ENCODE data around the gene TICAM1.
"Not testable (repeated sequence)": the region's sequence is repeated elsewhere in the genome, so short reads cannot be mapped to it uniquely, and the experiment has no call there.

Gene TICAM1

DNA sequence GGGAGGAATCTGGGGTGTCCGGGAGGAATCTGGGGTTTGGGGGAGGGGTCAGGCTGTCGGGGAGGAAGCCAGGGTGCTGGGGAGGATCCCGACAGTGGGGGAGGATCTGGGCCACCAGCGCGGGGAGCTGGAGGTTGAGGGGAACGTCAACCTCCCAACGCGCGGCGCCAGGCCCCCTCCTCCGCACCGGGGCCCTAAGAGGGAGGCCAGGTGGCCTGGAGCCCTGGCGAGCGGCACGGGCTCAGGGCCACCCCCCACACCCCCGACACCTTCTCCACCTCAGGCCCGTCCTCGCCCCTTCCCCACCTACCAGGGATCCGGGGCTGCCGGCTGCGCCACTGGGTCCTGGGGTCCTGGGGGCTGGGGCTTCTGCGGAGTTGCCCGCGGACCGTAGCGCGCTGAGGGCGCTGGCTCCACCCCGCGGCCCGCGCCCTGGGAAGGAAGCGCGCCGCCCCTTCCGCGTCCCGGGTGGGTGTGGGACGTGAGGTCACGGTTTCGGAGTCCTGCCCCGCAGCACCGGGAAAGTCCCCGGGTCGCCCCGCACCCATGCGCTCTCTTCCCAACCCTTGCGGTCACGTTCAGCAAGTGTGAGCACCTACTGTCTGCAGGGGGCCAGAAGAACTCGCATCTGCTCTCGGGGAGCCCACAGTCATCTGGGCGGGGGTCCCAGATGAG is at the start of gene TICAM1:
Gene TICAM1, minus strand, starts transcription at position 409 of the 675 bp plus-strand sequence. CDS start 13,335 bp downstream, outside the sequence.
- DNase-seq: peak; percentile 82
- peak; percentile 88 for ATAC-seq

DNA sequence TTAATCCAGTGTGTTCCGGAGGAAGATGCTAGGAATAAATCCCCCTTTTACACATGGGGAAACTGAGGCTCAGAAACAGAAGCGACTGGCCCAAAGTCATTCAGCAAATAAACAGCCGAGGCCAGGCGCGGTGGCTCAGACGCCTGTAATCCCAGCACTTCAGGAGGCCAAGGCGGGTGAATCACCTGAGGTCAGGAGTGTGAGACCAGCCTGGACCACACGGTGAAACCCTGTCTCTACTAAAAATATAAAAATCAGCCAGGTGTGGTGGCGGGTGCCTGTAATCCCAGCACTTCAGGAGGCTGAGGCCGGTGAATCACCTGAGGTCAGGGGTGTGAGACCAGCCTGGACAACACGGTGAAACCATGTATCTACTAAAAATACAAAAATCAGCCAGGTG is 47.5 kb upstream of the TICAM1 start:
- ATAC-seq: no peak
- no peak for DNase-seq

DNA sequence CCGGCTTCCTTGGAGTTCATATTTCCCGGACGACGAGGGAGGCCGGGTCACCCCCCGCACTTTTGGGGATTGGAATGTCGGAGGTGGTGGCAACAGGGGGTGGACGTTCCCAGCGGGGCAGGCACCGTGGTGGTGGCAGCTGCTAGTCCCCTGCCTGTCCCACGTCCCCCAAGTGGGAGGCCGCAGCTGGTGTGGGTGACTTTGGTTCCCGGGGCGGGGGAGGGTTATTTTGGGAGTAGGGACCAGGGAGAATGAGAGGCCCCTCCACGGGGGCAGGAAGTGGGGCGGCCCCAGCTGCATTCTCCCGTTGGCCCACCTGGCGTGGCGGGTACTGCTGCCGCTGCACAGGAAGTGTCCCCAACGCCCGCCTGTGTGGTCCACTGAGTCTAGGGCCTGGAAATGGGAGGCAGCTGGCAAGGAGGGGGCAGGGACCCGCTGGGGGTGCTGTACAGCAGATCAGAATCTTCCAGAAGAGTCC is 47.0 kb upstream of the TICAM1 start:
- peak; percentile 48 for DNase-seq
- peak; percentile 49 for ATAC-seq

DNA sequence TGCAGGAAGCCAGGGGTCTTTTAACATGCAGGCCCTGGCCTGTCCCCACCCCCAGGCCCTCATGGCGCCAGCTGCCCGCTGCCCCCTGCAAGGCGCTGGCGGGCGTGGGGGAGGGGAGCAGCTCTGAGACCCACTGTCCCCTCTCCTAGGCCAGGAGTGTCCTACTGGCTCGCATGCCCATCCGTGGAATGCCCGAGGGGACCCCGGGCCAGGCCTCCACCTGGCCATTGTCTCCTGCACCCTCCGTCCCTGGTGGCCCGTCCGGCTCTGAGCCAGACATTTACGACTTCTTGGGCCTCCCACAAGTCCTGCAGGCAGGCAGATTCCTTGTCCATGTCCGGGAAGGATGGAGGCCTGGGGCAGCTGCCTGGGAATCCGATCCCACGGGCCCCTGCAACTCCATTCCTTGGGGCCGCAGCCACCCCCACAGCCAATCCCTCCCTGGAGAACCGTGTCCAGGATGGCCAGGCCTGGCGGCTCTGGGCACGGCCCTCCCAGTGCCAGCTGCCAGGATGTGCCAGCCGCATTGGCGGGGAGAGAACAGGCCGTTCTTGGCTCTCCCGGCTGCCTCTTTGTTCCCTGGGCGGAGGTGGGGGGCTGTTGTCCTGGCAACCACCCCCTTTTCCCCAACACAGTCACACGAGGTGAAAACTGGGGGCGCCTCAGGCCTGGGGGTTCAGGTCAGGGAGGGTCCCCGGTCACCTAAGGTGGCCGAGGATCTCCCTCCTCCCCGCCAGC is 46.4 kb upstream of the TICAM1 start:
- ATAC-seq: no peak
- DNase-seq: peak; percentile 15

GRCh38 chr19:4873930-4874329 is 42.4 kb upstream of the TICAM1 start:
- DNase-seq (no peak), ATAC-seq (no peak)

DNA sequence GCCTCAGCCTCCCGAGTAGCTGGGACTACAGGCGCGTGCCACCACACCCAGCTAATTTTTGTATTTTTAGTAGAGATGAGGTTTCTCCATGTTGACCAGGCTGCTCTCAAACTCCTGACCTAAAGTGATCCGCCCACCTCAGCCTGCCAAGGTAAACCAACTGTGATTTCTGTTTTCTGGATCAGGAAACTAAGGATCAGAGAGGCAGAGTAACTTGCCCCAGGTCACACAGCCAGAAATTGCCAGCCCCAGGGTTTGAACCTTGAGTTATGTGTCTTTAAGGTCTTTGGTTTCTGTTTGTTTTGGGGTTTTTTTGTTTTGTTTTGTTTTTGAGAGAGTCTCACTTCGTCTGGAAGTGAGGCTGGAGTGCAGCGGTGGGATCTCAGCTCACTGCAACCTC is 40.2 kb upstream of the TICAM1 start:
- DNase-seq (no peak), ATAC-seq (no peak)

- peak; percentile 57 for ATAC-seq
These were observed 38.7 kb upstream of the TICAM1 start for GRCh38 chr19:4870025-4870700.

DNA sequence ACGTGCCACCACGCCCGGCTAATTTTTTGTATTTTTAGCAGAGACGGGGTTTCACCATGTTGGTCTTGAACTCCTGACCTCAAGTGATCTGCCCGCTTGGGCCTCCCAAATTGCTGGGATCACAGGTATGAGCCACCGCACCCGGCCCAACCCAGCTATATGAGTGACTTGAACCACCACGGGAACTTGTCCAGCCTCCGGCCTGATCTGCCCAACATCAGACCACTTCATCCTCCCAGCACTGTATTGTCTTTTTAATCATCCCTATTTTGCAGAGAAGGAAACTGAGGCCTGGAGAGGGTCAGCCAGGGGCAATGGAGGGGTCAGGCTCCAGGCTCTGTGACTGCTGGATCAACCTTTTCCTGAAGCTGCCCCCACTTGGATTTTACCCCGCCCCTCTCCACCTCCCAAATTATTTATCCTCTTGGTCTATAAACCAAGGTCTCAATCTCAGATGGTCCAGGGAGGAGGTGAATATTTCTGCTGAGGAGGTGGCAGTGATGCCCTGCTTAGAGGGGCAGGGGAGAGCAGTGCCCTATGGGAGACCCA is 36.8 kb upstream of the TICAM1 start:
- ATAC-seq: no peak
- no peak for DNase-seq

More at GRCh38 chr19:4870025-4870700, 38.7 kb upstream of the TICAM1 start:
- peak; percentile 39 for DNase-seq

DNA sequence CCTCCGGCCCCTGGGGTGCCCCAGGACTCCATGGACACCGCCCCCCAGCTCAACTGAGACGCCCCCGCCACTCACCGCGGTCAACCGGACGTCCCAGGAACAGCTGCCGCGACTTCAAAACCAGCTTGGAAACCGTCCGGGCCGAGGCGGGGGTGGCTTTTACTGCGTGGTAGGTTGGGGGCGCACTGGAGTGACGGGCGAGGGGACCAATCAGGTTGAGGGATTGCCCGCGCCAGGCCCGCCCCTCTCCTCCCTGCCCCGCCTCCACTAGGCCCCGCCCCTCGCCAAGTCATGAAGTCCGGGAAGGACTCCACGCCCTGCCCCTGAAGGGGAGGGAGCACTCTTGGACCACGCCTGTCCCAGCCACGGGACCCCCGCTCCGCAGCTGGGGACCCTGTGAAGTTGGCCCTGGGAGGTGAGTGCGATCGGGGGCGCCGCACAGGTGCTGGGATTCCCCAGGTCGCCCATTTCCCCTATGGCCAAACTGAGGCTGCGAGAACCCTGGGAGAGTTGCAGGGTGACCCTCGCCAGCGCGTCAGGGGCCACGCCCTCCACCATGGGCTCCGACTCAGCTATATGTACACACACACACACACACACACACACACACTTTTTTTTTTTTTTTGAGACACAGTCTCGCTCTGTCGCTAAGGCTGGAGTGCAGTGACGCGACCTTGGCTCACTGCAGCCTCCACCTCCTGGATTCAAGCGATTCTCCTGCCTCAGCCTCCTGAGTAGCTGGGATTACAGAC is 36.2 kb upstream of the TICAM1 start, which contains the start of gene PLIN3:
Gene PLIN3, minus strand, starts transcription at position 134 of the 752 bp plus-strand sequence. CDS start 6,273 bp downstream, outside the sequence.
- DNase-seq: peak; percentile 99
- ATAC-seq: peak; percentile 93

DNA sequence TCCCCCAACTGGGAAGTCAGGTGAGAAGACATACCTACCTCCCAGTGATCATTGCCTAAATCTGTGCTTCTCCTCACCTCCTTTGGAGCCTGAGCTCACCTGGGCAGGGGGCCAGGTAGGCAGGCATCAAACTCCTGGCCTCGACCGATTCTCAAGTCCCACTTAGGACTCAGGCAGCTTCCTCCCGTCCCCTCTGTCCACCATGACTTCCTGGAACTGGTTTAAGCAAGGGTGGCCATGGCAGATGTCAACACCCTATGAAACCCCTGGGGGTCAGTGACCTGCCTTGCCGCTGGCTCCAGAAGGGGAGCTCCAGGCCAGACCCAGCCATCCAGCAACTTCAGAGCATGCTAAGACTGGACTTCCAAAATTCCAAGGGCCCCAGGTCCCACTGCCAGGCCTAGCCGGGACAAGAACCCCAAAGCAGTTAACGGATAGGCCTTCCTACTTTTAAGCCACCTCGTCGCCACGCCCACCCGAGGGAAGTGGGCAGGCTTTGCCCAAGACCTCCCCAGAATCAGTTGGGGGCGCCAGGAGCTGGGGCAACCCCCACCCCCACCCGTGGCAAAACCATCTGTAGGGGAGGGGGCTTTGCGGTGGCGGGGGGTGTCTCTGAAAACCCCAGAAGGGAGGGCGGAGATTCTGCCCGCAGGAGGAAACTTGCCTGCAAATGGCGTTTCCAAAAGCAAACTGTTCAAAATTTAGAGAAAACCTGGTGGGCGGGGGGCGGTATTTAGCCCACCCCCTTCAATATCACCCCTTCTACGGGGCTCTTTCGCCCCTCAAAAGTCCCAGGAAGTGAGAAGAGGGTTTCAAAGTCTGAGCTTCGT is 35.3 kb upstream of the TICAM1 start:
- ATAC-seq (no peak), DNase-seq (peak; percentile 59)

GRCh38 chr19:4861147-4861546 is 29.6 kb upstream of the TICAM1 start:
- DNase-seq (no peak), ATAC-seq (no peak)

- ATAC-seq (no peak), DNase-seq (no peak)
These were observed 28.2 kb upstream of the TICAM1 start for GRCh38 chr19:4859697-4860096.

GRCh38 chr19:4856468-4856867 is 25.0 kb upstream of the TICAM1 start:
- ATAC-seq, DNase-seq: not testable (repeated sequence)

DNA sequence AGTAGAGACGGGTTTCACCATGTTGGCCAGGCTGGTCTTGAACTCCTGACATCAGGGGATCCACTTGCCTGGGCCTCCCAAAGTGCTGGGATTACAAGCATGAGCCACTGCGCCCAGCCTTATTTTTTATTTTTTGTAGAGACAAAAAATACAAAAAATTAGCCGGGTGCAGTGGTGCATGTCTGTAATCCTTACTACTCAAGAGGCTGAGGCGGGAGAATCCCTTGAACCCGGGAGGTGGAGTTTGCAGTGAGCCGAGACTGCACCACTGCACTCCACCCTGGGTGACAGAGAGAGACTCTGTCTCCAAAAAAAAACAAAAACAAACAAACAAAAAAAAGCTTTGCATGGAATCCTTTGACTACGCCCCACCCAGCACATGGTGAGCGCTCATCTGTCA is 22.0 kb upstream of the TICAM1 start:
- ATAC-seq, DNase-seq: not testable (repeated sequence)

DNA sequence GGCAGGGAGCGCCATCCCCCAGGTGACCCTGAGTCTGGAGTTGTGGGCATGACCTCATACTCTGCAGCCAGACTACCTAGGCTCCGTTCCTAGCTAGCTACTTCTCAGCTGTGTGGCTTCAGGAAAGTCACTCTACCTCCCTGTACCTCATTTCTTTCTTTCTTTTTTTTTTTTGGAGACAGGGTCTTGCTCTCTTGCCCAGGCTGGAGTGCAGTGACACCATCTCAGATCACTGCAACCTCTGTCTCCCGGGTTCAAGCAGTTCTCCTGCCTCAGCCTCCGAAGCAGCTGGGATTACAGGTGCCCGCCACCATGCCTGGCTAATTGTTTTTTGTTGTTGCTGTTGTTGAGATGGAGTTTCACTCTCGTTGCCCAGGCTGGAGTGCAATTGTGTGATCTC is 21.0 kb upstream of the TICAM1 start:
- ATAC-seq: no peak

GRCh38 chr19:4851551-4852290 is 20.2 kb upstream of the TICAM1 start:
- ATAC-seq: peak; percentile 81
- peak; percentile 85 for DNase-seq

More for the DNA sequence above, 21.0 kb upstream of the TICAM1 start:
- DNase-seq: no peak

DNA sequence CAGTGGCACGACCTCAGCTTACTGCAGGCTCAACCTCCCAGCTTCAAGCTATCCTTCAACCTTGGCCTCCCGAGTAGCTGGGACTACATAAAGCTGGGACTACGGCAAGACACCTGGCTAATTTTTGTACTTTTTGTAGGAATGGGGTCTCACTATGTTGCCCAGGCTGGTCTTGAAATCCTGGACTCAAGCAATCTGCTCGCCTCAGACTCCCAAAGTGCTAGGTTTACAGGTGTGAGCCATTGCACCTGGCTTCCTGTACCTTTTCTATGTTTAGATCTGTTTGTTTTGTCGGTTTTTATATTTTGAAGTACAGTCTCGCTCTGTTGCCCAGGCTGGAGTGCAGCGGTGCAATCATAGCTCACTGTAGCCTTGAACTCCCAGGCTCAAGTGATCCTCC is 17.5 kb upstream of the TICAM1 start:
- DNase-seq: no peak
- ATAC-seq: no peak

DNA sequence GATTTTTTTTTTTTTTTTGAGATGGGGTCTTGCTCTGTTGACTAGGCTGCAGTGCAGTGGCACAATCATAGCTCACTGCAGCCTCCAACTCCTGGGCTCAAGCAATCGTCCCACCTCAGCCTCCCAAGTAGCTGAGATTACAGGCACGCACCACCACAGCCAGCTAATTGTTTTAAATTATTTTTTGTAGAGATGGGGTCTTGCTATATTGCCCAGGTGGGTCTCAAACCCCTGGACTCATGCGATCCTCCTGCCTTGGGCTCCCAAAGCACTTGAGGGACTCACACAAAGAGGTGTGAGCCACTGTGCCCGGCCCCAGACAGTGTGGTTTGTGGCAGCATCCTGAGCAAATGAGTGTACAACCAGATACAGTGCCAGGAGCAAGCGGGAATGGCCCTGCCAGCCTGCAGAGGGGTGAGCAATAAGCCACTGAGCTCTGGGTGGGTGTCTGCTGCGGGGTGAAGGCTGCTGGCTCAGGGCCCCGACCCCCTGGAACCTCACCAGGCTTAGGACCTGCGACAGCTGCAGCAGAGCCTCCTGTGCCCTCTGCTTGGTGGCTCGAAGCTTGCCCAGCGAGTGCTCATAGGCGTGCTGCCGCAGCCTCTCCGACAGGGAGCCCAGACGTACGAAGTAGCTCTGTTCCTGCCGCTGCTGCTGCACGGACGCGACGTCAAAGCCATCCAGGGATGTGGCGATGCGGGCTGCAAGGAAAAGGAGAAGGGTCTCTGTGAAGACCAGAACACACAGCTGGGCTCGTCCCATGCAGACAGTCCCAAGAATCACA is 15.9 kb upstream of the TICAM1 start:
- DNase-seq: no peak
- ATAC-seq: no peak

DNA sequence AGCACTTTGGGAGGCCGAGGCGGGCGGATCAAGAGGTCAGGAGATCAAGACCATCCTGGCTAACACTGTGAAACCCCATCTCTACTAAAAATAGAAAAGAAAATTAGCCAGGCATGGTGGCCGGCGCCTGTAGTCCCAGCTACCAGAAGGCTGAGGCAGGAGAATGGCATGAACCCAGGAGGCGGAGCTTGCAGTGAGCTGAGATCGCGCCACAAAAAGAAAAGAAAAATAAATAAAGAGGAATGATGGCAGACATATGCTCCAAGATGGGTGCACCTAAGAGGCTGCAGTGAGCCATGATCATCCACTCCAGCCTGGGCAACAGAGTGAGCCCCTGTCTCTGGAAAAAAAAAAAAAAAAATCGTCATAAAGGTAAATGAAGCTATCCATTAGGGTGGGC is 14.5 kb upstream of the TICAM1 start:
- DNase-seq, ATAC-seq: not testable (repeated sequence)
